Adrenal gland (tissue), 5 donors: ENCODE measurements around the gene BLCAP.

Source experiments
- CTCF ChIP-seq, 6 experiments: fragments of 450-650 bp in 4 of 6; fragments of 200-600 bp in 2 of 6; sonication (generic) in 1 of 6; IDR thresholded peaks; 1 replicate in 5 of 6; 2 replicates in 1 of 6; pipeline versions ENCODE4 v1.5.1 to v1.8.0; 2016 to 2021; ENCODE audit warnings: antibody characterized with exemption in 6 of 6, mild to moderate bottlenecking in 2 of 6, moderate library complexity in 1 of 6
- POLR2A ChIP-seq, 2 donors: fragments of 450-650 bp; IDR thresholded peaks; one replicate each; pipeline ENCODE4 v1.6.1; 2017; ENCODE audit warnings: antibody characterized with exemption in 2 of 2, mild to moderate bottlenecking in 2 of 2, moderate library complexity in 1 of 2
- donor health status: DM: no; HTN: no; CAD: no.

GRCh38 chr20:37529968-37530600 lies 2.4 kb upstream of the BLCAP start:
- no peak for TF ChIP-seq CTCF (IDR thresholded peaks at IDR 0.05)
- TF ChIP-seq POLR2A (IDR thresholded peaks at IDR 0.05) = no peak
